Ishikawa (cell line): ENCODE data around the gene ZBTB32.

Experiments used
- CEBPB ChIP-seq: IDR thresholded peaks from 2 replicates; pipeline ENCODE4 v1.6.1; 2012
- CREB1 ChIP-seq: IDR thresholded peaks from 2 replicates; pipeline ENCODE4 v1.6.1; 2012; ENCODE audit warnings: low read depth
- EGR1 ChIP-seq: IDR thresholded peaks from 2 replicates; pipeline ENCODE4 v1.6.1; 2012
- EP300 ChIP-seq: IDR thresholded peaks from 2 replicates; pipeline ENCODE4 v1.6.1; 2012; ENCODE audit warnings: borderline replicate concordance
- FOXM1 ChIP-seq: IDR thresholded peaks from 2 replicates; pipeline ENCODE4 v1.6.1; 2012; ENCODE audit warnings: low read depth, borderline replicate concordance
- MAX ChIP-seq: IDR thresholded peaks from 2 replicates; pipeline ENCODE4 v1.6.1; 2012
- NFIC ChIP-seq: IDR thresholded peaks from 2 replicates; pipeline ENCODE4 v1.6.1; 2012
- RAD21 ChIP-seq: IDR thresholded peaks from 2 replicates; pipeline ENCODE4 v1.6.1; 2012; ENCODE audit warnings: low read depth
- REST ChIP-seq: IDR thresholded peaks from 2 replicates; pipeline ENCODE4 v1.6.1; 2012; ENCODE audit warnings: low read depth, mild to moderate bottlenecking
- TAF1 ChIP-seq: IDR thresholded peaks from 2 replicates; pipeline ENCODE4 v1.6.1; 2012; ENCODE audit warnings: low read depth, mild to moderate bottlenecking
- TCF12 ChIP-seq: IDR thresholded peaks from 2 replicates; pipeline ENCODE4 v1.6.1; 2012; ENCODE audit warnings: low read depth
- TEAD4 ChIP-seq: IDR thresholded peaks from 2 replicates; pipeline ENCODE4 v1.6.1; 2012
- YY1 ChIP-seq: IDR thresholded peaks from 2 replicates; pipeline ENCODE4 v1.6.1; 2012; ENCODE audit warnings: low read depth
- ZBTB7A ChIP-seq: IDR thresholded peaks from 2 replicates; pipeline ENCODE4 v1.6.1; 2012; ENCODE audit warnings: low read depth
- TF ChIP-seq, protein P1 (sequence below): IDR thresholded peaks from 2 replicates; pipeline ENCODE4 v1.6.1; 2012

ZBTB32 gene

DNA sequence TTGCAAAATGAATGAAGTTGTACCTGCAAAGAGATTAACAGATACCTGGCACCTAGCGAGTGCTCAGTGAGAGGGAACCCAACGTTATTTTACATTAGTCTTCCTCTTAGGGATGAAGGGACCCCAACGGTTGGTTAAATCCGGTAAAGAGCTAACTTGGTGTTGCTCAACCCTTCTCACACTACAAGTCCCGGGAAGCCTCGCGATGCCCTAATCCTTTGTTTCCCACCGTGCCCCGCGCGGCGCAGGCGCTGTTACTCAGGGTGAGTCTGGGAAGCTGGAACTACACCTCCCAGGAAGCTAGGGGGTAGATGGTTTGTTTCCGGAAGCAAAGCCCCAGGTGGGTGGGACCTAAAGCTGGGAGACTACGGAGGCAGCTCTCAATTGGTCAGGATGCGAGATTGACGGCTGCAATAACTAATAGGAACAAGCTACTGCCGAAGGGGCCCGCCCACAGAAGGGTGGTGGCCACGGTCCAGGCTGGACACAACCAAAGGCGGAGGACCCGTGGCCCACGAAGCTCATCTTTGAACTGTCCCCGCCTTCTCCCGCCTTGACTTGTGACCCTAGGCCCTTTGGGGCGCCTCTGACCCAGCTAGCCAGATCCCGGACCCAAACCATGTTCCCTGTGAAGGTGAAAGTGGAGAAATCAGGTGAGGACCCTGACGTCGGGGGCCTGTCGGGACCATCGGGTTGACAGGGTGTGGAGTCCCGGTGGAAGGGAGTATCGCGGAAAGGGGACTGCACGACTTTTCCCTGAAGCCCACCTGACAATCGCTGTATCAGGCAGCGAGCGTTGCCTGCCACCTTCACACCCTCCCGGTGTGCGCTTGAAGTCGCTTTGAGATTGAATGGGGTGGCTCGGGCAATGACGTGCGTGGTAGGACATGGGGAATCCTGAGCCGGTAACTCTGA is 44.0 kb downstream of the ZBTB32 start, which contains the start of gene LIN37:
Gene LIN37, plus strand, starts transcription at position 471 of the 915 bp plus-strand sequence. Its CDS starts 149 bp downstream, at position 620.
- TF ChIP-seq YY1, result peak; percentile 58; the same call in 1 of the 2 replicates
- TF ChIP-seq CEBPB, result peak; percentile 96
- TF ChIP-seq, protein P1, sequence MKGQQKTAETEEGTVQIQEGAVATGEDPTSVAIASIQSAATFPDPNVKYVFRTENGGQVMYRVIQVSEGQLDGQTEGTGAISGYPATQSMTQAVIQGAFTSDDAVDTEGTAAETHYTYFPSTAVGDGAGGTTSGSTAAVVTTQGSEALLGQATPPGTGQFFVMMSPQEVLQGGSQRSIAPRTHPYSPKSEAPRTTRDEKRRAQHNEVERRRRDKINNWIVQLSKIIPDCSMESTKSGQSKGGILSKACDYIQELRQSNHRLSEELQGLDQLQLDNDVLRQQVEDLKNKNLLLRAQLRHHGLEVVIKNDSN, result no peak
- no peak; the same call in 1 of the 2 replicates for TF ChIP-seq EGR1
- TF ChIP-seq EP300, result no peak
- TF ChIP-seq NFIC, result no peak
- TF ChIP-seq CREB1, result peak; percentile 64
- peak; percentile 45; the same call in 1 of the 2 replicates for TF ChIP-seq TAF1
- TF ChIP-seq REST, result no peak
- TF ChIP-seq RAD21, result no peak
- no peak for TF ChIP-seq TEAD4
- no peak for TF ChIP-seq ZBTB7A
- peak; percentile 62; the same call in 1 of the 2 replicates for TF ChIP-seq TCF12

DNA sequence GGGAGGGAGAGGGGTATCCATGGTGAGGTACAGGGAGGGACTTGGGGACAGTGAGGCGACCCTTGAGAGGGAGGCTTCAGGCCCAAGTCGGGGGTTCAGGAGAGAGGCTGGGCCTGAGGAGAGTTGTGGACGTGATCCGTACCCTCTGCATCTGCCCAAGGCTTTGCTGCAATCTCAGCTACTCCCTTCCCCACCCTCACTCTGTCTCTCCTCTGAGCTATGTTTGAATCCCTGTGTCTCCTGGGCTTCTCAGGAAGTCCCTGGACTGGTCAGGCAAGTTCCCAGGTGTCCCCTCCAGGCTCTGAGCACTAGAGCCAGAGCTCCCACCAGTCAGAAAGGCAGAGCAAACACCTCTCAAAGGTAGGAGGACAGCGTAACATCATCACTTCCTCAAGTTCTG is 45.8 kb downstream of the ZBTB32 start:
- TF ChIP-seq TEAD4 (no peak), ZBTB7A (no peak), REST (no peak), EP300 (no peak), NFIC (no peak), YY1 (no peak), CEBPB (no peak), MAX (no peak), TCF12 (no peak), FOXM1 (no peak), TAF1 (no peak), CREB1 (no peak)

DNA sequence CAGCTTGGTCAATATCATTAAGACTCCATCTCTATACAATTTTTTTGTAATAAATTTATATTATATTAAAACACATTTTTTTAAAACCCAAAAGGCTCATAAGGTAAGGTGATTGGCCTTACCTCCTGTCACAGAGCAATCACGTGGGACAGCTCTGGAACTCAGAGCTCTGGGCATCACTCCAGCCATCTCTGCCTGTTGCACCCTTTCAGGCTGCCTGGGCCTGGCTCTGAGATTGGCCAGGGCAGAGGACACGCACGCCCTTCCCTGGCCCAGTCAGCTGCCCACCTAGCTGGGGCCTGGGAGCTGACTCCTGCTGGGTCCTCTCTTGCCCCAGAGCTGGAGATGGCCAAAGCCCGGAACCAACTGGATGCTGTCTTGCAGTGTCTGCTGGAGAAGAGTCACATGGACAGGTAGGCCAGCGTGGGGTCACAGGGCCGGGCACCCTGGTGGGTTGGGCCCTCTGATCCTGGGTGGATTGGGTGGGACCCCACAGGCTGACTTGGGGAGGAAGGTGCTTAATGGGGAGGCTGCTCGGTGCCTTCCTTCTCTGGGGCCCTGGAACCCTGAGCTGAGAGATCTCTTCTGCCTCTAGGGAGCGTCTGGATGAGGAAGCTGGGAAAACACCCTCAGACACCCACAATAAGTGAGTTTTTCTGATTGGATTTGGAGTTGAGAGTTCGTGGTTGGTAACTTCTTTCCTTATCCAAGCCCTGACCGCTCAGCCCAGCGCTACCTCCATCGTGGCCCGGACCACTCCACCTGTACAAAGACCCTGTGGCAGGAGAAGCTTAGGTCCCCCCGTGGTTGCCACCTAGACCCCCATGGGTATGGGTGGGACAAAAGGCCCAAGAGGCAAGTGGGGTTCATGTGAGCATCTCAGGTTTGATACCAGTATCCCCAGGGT is 47.7 kb downstream of the ZBTB32 start:
- TF ChIP-seq TEAD4, result no peak
- no peak for TF ChIP-seq CREB1
- TF ChIP-seq ZBTB7A, result no peak
- TF ChIP-seq CEBPB, result no peak
- TF ChIP-seq, protein P1, result no peak
- no peak for TF ChIP-seq NFIC
- TF ChIP-seq EP300, result no peak
- no peak for TF ChIP-seq REST
- no peak for TF ChIP-seq TCF12
- no peak for TF ChIP-seq EGR1
- no peak for TF ChIP-seq TAF1
- TF ChIP-seq FOXM1, result no peak
- no peak for TF ChIP-seq YY1
- TF ChIP-seq RAD21, result no peak
- no peak for TF ChIP-seq MAX
